ENCODE results near the gene TMEM59L. TPM values are rescaled to one million over a fixed set of nuclear protein-coding genes. Genes with fewer than 3 reads are reported as not detected.

The TMEM59L gene
- total and polyA plus RNA-seq, 4 donors, result 0.08 to 0.15 (median 0.08) TPM; not detected in 1

GRCh38 chr19:18574691-18575291 lies 37.9 kb upstream of the TMEM59L start:
- H3K9ac ChIP-seq (ENCODE audit: low read depth in 1 of 2, low read length in 2 of 2), result no peak overlapping the region
- DNase-seq (ENCODE audit: low spot score), result no peak
- H3K27me3 ChIP-seq (ENCODE audit: control insufficient read depth in 4 of 4, insufficient read depth in 4 of 4, low read length in 3 of 4), result no peaks in the 10 kb centered on the region
- H3K4me1 ChIP-seq (ENCODE audit: control insufficient read depth in 4 of 4, insufficient read depth in 4 of 4, low read length in 3 of 4), result peaks cover 4 to 20% (median 12%) of the 10 kb centered on the region in 4 donors
- H3K27ac ChIP-seq (ENCODE audit: low read depth in 1 of 2, low read length in 2 of 2), result no peak overlapping the region
- no peak for TF ChIP-seq NR2F2 (IDR thresholded peaks at IDR 0.05)
- no peak for TF ChIP-seq RAD21 (IDR thresholded peaks at IDR 0.05)
- TF ChIP-seq FOXA1 (IDR thresholded peaks at IDR 0.05), result no peak
- no peak for TF ChIP-seq CTCF (IDR thresholded peaks at IDR 0.05; ENCODE audit: low read depth, low read length, missing input control)
- no peak for TF ChIP-seq RXRA (IDR thresholded peaks at IDR 0.05)
- no peak for TF ChIP-seq JUND (IDR thresholded peaks at IDR 0.05)
- no peak for TF ChIP-seq HNF4A (conservative IDR thresholded peaks at IDR 0.05)
- no peak for TF ChIP-seq SP1 (IDR thresholded peaks at IDR 0.05)
- TF ChIP-seq TAF1 (conservative IDR thresholded peaks at IDR 0.05), result no peak
- no peak for TF ChIP-seq MAX (IDR thresholded peaks at IDR 0.05)
- no peak for TF ChIP-seq EGR1 (IDR thresholded peaks at IDR 0.05; ENCODE audit: low read depth in 2 of 2)
- TF ChIP-seq GABPA (IDR thresholded peaks at IDR 0.05 in 1 of 2, conservative IDR thresholded peaks at IDR 0.05 in 1 of 2), result no peak
- no peak for TF ChIP-seq FOXA2 (IDR thresholded peaks at IDR 0.05)
- no peak for TF ChIP-seq ATF3 (IDR thresholded peaks at IDR 0.05)
- no peak for TF ChIP-seq HNF4G (IDR thresholded peaks at IDR 0.05)
- no peak for TF ChIP-seq YY1 (IDR thresholded peaks at IDR 0.05)
- H3K36me3 ChIP-seq (ENCODE audit: control insufficient read depth in 4 of 4, insufficient read depth in 3 of 4, low read depth in 1 of 4, low read length in 3 of 4), result peaks cover 13 to 36% (median 25%) of the 10 kb centered on the region in 4 donors
- H3K4me3 ChIP-seq (ENCODE audit: low read depth in 1 of 3, low read length in 3 of 3), result no peak overlapping the region
- no peaks in the 10 kb centered on the region for H3K9me3 ChIP-seq (ENCODE audit: control insufficient read depth in 4 of 4, low read length in 3 of 4)
- WGBS, result 96% methylated on average over 18 of the region's 18 CpGs

GRCh38 chr19:18576383-18576782 lies 36.3 kb upstream of the TMEM59L start:
- 92% methylated on average over 8 of the region's 8 CpGs for WGBS
- TF ChIP-seq EGR1 (IDR thresholded peaks at IDR 0.05; ENCODE audit: low read depth in 2 of 2), result no peak

GRCh38 chr19:18577365-18577914 lies 35.2 kb upstream of the TMEM59L start:
- no peaks in the 10 kb centered on the region for H3K27me3 ChIP-seq (ENCODE audit: control insufficient read depth in 4 of 4, insufficient read depth in 4 of 4, low read length in 3 of 4)
- H3K9ac ChIP-seq (ENCODE audit: low read depth in 1 of 2, low read length in 2 of 2), result no peak overlapping the region
- TF ChIP-seq MAX (IDR thresholded peaks at IDR 0.05) (no peak), FOXA2 (IDR thresholded peaks at IDR 0.05) (no peak), ZBTB33 (IDR thresholded peaks at IDR 0.05) (no peak), EGR1 (IDR thresholded peaks at IDR 0.05; ENCODE audit: low read depth in 2 of 2) (no peak), YY1 (IDR thresholded peaks at IDR 0.05) (no peak), REST (IDR thresholded peaks at IDR 0.05) (no peak)
- H3K9me3 ChIP-seq (ENCODE audit: control insufficient read depth in 4 of 4, low read length in 3 of 4), result no peaks in the 10 kb centered on the region
- no peak for DNase-seq (ENCODE audit: low spot score)
- peaks cover 13 to 36% (median 25%) of the 10 kb centered on the region in 4 donors for H3K36me3 ChIP-seq (ENCODE audit: control insufficient read depth in 4 of 4, insufficient read depth in 3 of 4, low read depth in 1 of 4, low read length in 3 of 4)
- WGBS, result 94% methylated on average over 21 of the region's 21 CpGs
- H3K27ac ChIP-seq (ENCODE audit: low read depth in 1 of 2, low read length in 2 of 2), result no peak overlapping the region
- peaks cover 4 to 14% (median 10%) of the 10 kb centered on the region in 4 donors for H3K4me1 ChIP-seq (ENCODE audit: control insufficient read depth in 4 of 4, insufficient read depth in 4 of 4, low read length in 3 of 4)
- H3K4me3 ChIP-seq (ENCODE audit: low read depth in 1 of 3, low read length in 3 of 3), result no peak overlapping the region

More at GRCh38 chr19:18576383-18576782, 36.3 kb upstream of the TMEM59L start:
- H3K4me1 ChIP-seq (ENCODE audit: control insufficient read depth in 4 of 4, insufficient read depth in 4 of 4, low read length in 3 of 4), result peaks cover 4 to 18% (median 13%) of the 10 kb centered on the region in 4 donors
- peaks cover 13 to 36% (median 25%) of the 10 kb centered on the region in 4 donors for H3K36me3 ChIP-seq (ENCODE audit: control insufficient read depth in 4 of 4, insufficient read depth in 3 of 4, low read depth in 1 of 4, low read length in 3 of 4)
- no peak overlapping the region for H3K4me3 ChIP-seq (ENCODE audit: low read depth in 1 of 3, low read length in 3 of 3)
- no peaks in the 10 kb centered on the region for H3K27me3 ChIP-seq (ENCODE audit: control insufficient read depth in 4 of 4, insufficient read depth in 4 of 4, low read length in 3 of 4)
- DNase-seq (ENCODE audit: low spot score), result no peak
- no peaks in the 10 kb centered on the region for H3K9me3 ChIP-seq (ENCODE audit: control insufficient read depth in 4 of 4, low read length in 3 of 4)
- no peak overlapping the region for H3K9ac ChIP-seq (ENCODE audit: low read depth in 1 of 2, low read length in 2 of 2)
- H3K27ac ChIP-seq (ENCODE audit: low read depth in 1 of 2, low read length in 2 of 2), result no peak overlapping the region
